Tibial nerve (tissue), 4 donors: ENCODE data around the gene SETD7. TPM values are rescaled to one million over a fixed set of nuclear protein-coding genes. Genes with fewer than 3 reads are reported as not detected.

Experiments
- DNase-seq, 2 donors: peaks; one replicate each; pipeline ENCODE4 v3.0.0-alpha.2; 2019; ENCODE audit warnings: low spot score in 2 of 2
- H3K27ac ChIP-seq, 4 donors: fragments of 200-600 bp; sonication (generic) in 3 of 4; one replicate each; pipeline ENCODE4 v1.5.1; 2017 to 2019; ENCODE audit warnings: mild to moderate bottlenecking in 1 of 4
- H3K27me3 ChIP-seq, 2 donors: fragments of 200-600 bp; sonication (generic) in 1 of 2; one replicate each; pipeline versions ENCODE4 v1.5.1 to v1.6.0; 2017 to 2019
- H3K36me3 ChIP-seq, 3 donors: fragments of 200-600 bp; sonication (generic); one replicate each; pipeline ENCODE4 v1.5.1; 2018 to 2019
- H3K4me1 ChIP-seq, 4 donors: fragments of 200-600 bp; sonication (generic) in 3 of 4; one replicate each; pipeline ENCODE4 v1.5.1; 2017 to 2019
- H3K4me3 ChIP-seq, 4 donors: fragments of 200-600 bp; sonication (generic) in 3 of 4; one replicate each; pipeline ENCODE4 v1.5.1; 2017 to 2019; ENCODE audit warnings: mild to moderate bottlenecking in 1 of 4, moderate library complexity in 1 of 4
- H3K9me3 ChIP-seq, 4 donors: fragments of 200-600 bp; sonication (generic) in 3 of 4; one replicate each; pipeline ENCODE4 v1.5.1; 2017 to 2019
- CTCF ChIP-seq, 5 experiments: fragments of 200-600 bp in 3 of 5; fragments of 450-650 bp in 2 of 5; sonication (generic) in 3 of 5; IDR thresholded peaks; one replicate each; pipeline ENCODE4 v1.5.1; 2016 to 2019; ENCODE audit warnings: antibody characterized with exemption in 5 of 5, mild to moderate bottlenecking in 3 of 5, moderate library complexity in 2 of 5
- EP300 ChIP-seq, 2 donors: sonication (generic); formaldehyde crosslinking; IDR thresholded peaks; one replicate each; pipeline ENCODE4 v1.6.1; 2017; ENCODE audit warnings: antibody characterized with exemption in 2 of 2, mild to moderate bottlenecking in 1 of 2
- POLR2A ChIP-seq, 2 donors: fragments of 450-650 bp; IDR thresholded peaks; one replicate each; pipeline ENCODE4 v1.6.1; 2017; ENCODE audit warnings: antibody characterized with exemption in 2 of 2, mild to moderate bottlenecking in 2 of 2, moderate library complexity in 2 of 2
- WGBS, 2 donors: methylation state at CpG; one replicate each; pipeline ENCODE4 v1.1.5; 2018; 5-methylcytosine and 5-hydroxymethylcytosine counted together
- total RNA-seq, 4 donors: library from RNA; depleted of rRNA; stranded (reverse); fragments of >200 nt; gene quantifications; one replicate each; pipeline ENCODE4 v1.1.0, GENCODE V29; 2016

SETD7 gene
- total RNA-seq, 4 donors from 2014 or later, result 49.2 to 81.4 (median 65.7) TPM

- TF ChIP-seq CTCF (IDR thresholded peaks at IDR 0.05) (no peak), EP300 (IDR thresholded peaks at IDR 0.05) (peak in 1 of 2 donors; percentile 97), POLR2A (IDR thresholded peaks at IDR 0.05) (peak; percentile 90)
- peak; percentile 85 to 89 for DNase-seq
- H3K4me3 ChIP-seq, result peak within 1 kb of the TSS; percentile 73 to 98 (median 85)
- H3K36me3 ChIP-seq, result no peaks in the 10 kb centered on the region
- WGBS, 2 donors, result 1% methylated on average over 40 to 41 of the region's 46 CpGs
- H3K27me3 ChIP-seq, result no peaks in the 10 kb centered on the region
- H3K4me1 ChIP-seq, result peaks cover 0 to 60% (median 18%) of the 10 kb centered on the region in 4 donors
- peak within 1 kb of the TSS; percentile 89 to 99 (median 96) for H3K27ac ChIP-seq
- H3K9me3 ChIP-seq, result no peaks in the 10 kb centered on the region
Measured at GRCh38 chr4:139454111-139455045, 101.6 kb downstream of the SETD7 start, which contains the start of gene RAB33B. Gene RAB33B (plus strand): TSS chr4:139454121. CDS start chr4:139454196, 75 bp downstream.

- H3K27ac ChIP-seq, result peak overlapping the region; percentile 89 to 99 (median 96)
- DNase-seq, result peak; percentile 94 to 96
- H3K9me3 ChIP-seq, result no peaks in the 10 kb centered on the region
- TF ChIP-seq CTCF (IDR thresholded peaks at IDR 0.05) (peak in 3 of 5 experiments; percentile 10 to 43 (median 12)), EP300 (IDR thresholded peaks at IDR 0.05) (peak; percentile 11 to 84), POLR2A (IDR thresholded peaks at IDR 0.05) (peak; percentile 71 to 75)
- H3K36me3 ChIP-seq, result no peaks in the 10 kb centered on the region
- no peaks in the 10 kb centered on the region for H3K27me3 ChIP-seq
- H3K4me3 ChIP-seq, result peak overlapping the region; percentile 73 to 98 (median 85)
- peaks cover 0 to 57% (median 18%) of the 10 kb centered on the region in 4 donors for H3K4me1 ChIP-seq
- 0 to 1% methylated on average over 27 of the region's 76 CpGs for WGBS, 2 donors
Measured at GRCh38 chr4:139453371-139454110, 102.5 kb downstream of the SETD7 start.

GRCh38 chr4:139453041-139453370 is 103.0 kb downstream of the SETD7 start:
- Histone ChIP-seq H3K4me3 (peak overlapping the region; percentile 73 to 98 (median 85)), H3K27me3 (no peaks in the 10 kb centered on the region), H3K9me3 (no peaks in the 10 kb centered on the region), H3K36me3 (no peaks in the 10 kb centered on the region), H3K4me1 (peaks cover 0 to 52% (median 16%) of the 10 kb centered on the region in 4 donors), H3K27ac (peak overlapping the region; percentile 89 to 99 (median 96))
- no peak for TF ChIP-seq EP300 (IDR thresholded peaks at IDR 0.05)
- TF ChIP-seq POLR2A (IDR thresholded peaks at IDR 0.05), result no peak
- TF ChIP-seq CTCF (IDR thresholded peaks at IDR 0.05), result peak in 3 of 5 experiments; percentile 17 to 51 (median 32)
- WGBS, 2 donors, result 3 to 4% methylated on average over 8 to 15 of the region's 15 CpGs
- DNase-seq, result peak in 1 of 2 donors; percentile 49

- H3K4me3 ChIP-seq, result no peak overlapping the region
- WGBS, 2 donors, result 41 to 58% methylated on average over 1 of the region's 1 CpG
- TF ChIP-seq CTCF (IDR thresholded peaks at IDR 0.05), result no peak
- TF ChIP-seq POLR2A (IDR thresholded peaks at IDR 0.05), result no peak
- TF ChIP-seq EP300 (IDR thresholded peaks at IDR 0.05), result no peak
Measured at GRCh38 chr4:139451997-139452396, 104.0 kb downstream of the SETD7 start.

More at GRCh38 chr4:139451997-139452396, 104.0 kb downstream of the SETD7 start:
- DNase-seq, result no peak
- H3K9me3 ChIP-seq, result no peaks in the 10 kb centered on the region
- H3K4me1 ChIP-seq, result peaks cover 0 to 42% (median 11%) of the 10 kb centered on the region in 4 donors
- H3K27ac ChIP-seq, result no peak overlapping the region
- H3K36me3 ChIP-seq, result peaks cover 0 to 2% (median 0%) of the 10 kb centered on the region in 3 donors
- H3K27me3 ChIP-seq, result no peaks in the 10 kb centered on the region
